Measurements from ENCODE around the gene TBC1D4.
"Not testable (repeated sequence)": the region's sequence is repeated elsewhere in the genome, so short reads cannot be mapped to it uniquely, and the experiment has no call there.

Gene TBC1D4

DNA sequence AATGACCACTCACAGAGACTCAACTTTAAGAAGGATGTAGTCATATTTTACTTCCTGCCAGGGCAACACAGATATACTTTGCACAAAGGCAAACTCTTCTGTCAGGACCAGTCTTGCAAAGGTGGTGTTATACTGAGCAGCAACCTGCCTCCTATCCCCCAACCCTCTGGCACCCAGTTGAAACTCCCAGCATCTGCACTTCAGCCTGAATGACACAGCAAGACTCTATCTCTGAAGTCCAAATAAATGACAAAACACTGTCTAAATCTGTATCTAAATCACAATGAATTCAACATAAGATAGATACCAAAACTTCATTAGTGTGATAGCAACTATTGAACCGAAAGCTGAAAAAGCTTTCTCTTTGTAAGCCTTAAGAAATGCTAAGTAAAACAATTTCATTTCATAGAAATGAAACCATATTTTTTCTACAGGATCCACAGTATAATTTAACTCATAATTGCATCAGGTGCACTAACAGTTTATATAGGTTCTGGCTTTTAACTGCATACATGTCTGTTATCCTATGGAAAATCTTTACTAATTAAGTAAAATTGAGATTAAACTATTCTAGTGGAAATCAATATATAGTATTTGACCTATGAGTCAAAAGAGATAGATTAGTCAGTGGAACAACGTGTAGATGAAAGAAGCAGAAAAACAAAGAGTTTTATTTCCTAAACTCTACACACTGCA lies 163.7 kb downstream of the TBC1D4 start:
- no peak for DNase-seq

DNA sequence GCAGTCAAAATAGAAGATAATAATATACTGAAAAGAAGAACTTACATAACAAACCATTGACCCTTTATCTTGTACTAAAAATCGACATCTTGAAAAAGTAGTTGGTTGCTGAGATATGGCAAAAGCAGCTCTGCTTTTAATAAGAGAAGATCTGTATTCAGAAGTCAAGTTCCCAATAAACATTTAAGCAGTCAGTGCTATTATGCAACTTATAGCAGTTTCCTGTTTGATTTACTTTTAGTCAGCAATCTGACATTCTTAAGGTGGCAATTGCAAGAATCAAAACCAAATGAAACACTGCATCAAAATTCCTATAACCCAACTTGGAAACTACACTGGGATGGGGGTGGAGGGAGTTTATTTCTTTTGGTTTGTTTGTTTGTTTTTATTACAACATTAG lies 165.5 kb downstream of the TBC1D4 start:
- DNase-seq, result no peak

DNA sequence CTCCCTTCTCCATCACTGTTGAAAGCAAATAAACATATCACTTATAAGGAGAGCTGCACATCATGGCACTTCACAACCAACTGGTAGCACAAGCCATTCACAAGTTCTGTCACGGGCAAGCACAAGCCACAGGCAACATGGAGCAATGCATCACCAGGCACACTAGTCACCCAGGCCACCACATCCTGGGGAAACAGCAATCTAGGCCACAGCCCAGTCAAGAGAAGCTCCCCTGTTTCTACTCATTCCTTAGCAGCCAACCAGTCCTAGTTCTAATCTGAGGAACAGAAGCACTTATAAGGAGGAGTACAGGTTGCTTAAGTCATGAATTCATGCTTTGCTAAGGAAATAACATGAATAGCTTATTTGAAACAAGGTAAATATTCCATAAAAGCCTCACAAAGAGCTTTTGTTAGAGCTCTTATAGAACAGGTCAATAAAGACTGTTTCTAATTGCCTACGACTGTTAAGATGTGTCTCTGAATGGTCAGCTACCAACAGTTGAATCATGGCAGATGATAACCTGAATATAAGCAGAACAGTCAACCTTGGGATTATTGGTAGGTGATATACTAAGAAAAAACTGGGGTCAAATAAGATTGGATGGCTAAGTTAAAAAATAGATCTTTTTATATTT lies 169.0 kb downstream of the TBC1D4 start:
- DNase-seq, result no peak

DNA sequence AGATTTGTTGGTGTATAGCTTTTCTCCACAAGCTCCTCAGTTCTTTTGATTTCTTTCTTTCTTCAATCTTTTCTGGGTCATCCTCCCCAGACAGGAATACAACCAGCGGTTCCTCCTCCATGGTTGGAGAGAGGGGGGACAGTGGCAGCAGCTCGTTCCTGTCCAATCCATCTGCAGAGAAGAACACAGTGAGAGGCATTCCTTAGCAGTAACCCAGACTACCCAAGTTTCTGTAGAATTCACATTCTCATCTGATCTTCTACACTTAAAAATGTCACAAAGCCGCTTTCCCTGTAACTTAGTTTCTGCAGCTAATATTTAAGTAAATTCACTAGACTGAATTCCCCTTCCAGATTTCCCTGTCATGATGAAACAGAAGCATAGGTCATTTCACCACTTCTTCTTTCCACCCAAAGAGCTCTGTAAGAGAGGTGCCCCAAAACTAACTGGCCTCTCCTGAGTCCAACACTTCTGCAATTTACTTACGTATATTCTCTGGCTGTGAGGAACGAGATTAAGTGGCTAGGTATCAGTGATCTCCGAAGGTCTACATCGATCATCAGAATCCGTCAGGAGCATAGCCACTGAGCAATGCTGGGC lies 171.9 kb downstream of the TBC1D4 start:
- no peak for DNase-seq

DNA sequence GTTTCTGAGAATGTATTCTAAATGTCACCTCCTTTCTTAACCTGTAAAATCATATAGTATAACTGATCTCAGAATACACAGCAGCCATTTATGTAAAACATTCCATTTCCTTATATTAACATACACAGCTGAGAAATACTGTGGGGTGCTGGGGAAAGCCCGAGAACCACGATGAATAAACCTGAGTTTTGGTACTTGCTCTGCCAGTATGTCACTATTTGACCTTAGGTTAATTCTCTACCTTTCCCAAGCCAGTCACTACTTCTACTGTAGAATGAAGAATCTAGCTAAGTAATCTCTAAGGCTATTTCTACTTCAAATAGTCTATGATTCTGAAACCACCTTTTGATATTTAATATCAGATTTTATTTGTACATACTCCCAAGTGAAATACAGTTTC lies 173.7 kb downstream of the TBC1D4 start:
- DNase-seq, result no peak

DNA sequence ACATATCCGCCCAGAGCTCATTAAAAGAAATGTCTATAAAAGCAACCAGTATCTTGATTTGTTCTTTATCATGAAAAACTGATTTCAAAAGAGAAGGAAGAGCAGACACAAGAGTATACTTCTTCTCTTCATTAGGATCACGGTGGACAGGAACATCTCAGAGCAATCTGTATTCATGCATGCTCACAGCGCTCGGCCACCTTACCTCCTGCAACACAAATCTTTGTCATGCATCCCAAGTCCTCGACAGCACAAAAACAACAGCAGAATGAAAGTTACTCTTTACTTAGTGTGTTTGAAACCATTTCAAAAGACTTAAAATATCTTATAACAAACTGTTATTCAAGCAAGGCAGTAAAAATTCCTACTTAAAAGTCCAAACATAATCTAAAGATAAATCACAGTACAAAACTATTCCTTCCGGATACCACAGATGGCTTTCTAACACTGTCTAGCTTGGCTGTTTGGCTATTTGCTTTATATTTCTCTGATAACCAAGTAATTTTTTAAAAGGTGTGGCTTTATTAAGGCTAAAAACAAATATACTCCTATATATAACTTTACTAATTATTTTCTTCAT lies 174.5 kb downstream of the TBC1D4 start:
- DNase-seq, result no peak

DNA sequence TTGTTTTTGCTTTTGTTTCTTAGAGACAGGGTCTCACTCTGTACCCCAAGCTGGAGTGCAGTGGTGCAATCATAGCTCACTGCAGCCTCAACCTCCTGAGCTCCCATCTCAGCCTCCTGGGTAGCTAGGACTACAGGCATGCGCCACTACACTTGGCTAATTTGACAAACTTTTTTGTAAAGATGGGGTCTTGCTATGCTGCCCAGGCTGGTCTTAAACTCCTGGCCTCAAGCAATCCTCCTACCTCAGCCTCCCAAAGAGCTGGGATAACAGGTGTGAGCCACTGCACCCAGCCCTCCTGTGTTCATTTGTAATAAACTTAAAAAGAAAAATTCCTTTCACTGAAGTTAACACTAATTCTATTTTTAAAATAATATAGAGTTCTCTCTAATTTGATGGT lies 175.0 kb downstream of the TBC1D4 start:
- not testable (repeated sequence) for DNase-seq

DNA sequence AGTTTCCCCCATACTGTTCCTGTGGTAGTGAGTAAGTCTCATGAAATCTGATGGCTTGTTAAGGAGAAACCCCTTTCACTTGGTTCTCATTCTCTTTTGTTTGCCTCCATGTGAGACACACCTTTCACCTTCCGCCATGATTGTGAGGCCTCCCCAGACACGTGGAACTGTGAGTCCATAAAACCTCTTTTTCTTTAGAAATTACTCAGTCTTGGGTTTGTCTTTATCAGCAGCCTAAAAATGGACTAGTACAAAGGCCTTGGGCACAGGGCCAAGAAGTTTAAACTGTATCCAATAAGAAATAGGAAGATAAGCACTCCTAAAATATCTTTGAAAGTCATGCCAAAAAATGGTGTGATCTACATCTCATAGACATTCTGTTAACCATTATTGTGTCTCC lies 176.9 kb downstream of the TBC1D4 start:
- DNase-seq, result no peak

DNA sequence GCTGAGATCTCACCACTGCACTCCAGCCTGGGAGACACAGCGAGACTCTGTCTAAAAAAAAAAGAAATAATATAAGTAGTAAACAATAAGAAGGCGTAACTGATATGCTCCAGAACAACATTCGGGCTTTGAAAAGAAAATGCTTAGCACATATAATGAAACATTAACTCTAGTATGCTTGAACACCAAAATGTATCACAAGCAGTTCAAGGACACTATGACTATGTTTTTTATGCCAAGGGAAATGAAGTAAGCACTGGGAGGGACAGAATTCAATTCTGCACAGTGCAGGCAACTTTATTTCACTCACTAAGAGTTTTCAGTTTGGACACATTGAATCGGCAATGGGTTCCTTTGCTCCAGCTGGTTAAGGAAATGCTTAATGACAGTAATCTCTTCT lies 178.7 kb downstream of the TBC1D4 start:
- no peak for DNase-seq

DNA sequence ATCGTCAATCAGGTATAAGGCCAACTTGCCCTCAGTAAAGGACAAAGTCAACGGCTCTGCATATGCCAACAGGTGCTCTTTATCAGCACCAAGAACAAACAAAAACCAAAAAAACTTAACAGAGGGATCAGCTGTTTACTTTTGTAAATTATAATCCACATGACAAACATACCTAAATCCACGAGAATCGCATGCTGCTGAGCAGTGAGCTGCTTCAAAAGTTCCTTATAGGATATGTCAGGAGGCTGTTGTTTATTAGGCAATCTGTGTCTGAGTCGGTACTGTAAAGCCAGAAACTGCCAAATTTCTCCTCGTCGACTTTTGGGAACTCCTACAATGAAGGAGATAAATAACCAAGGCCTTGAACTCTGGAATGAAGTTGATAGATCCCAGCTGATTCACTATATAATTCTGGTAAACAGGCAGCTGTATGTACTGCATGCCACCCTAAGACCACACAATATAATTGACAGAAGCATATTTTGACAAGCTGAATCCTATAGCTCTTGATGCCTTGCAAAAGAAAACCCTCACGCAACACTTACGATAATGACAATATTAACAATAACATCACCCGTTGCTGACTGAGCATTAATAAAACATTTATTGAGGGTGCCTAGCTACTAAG lies 179.8 kb downstream of the TBC1D4 start:
- no peak for DNase-seq

DNA sequence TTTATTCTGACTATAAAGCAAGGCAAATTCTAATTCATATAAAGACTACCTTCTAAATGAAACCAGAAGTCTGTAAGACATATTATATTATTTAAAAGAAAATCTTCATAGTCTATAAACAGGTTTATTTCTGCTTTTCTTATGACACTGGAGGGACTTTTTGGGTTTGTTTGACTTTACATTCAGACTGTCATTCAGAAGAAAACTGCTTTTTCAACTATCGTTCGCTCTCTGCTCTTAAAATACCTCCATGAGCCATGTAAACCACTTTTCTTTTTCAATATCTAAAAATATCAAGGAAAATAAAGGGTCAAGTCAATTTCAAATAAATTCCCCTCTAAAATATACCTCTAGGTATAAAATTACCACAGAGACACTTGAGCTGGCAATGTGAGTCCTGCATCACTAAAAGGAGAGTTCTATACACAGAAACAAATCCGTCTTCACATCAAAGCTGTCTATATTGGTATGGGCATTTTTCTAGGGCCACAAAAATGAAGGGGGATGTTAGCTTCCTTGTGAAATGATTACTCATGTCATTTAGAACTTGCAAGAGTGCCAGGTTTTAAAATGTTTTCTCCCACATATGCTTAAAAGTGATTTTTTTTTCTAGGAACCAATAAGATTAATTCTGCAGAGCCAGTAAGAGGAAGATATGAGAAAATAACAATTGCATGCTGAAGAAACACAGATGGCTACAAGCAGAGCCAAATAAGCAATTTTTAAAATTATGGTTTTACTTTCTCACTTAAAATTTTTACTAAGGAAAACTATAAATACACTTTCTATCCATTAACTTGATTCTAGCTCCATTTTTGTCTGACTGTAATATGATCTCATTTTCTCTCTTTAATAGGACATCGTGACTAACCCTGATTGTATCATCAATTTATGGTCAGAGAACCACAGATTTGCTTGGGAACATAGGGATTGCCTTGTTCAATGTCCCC lies 181.8 kb downstream of the TBC1D4 start:
- DNase-seq, result no peak

DNA sequence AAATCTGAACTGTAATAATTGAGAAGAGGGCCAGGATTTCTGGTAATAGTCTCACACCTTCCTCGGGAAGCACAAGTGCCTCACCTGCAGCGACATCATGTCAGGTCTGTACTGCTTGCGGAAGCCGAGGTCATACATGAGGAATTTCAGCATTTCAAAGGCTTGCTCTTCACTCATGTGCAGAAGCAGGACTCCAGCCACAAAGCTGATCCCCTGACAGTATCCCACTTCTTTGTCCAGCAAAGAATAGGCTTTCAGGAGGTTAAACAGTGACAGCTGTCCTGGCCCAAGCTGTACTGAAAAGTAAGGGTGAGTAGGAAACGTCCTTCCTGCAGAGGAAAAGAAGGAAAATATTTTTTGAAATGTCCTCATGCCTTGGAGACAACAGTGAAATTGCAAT lies 182.7 kb downstream of the TBC1D4 start:
- no peak for DNase-seq

DNA sequence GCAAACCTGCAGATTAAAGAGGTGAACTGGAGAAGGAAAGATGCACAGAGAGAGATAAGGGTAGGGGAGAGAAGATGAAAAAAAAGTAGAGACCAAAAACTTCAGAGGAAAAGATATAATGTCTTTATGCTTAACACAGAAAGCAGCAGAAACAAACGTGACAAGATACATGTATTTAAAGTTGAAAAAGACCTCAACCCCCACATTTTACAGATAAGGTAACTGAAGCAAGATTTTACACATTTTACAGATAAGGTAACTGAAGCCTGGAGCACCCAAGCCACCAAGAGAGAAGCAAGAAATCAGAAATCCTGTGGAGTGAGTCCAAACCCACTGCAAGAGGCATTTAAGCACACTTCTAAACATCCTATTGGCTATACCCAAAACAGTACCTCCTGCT lies 185.3 kb downstream of the TBC1D4 start:
- DNase-seq, result no peak

DNA sequence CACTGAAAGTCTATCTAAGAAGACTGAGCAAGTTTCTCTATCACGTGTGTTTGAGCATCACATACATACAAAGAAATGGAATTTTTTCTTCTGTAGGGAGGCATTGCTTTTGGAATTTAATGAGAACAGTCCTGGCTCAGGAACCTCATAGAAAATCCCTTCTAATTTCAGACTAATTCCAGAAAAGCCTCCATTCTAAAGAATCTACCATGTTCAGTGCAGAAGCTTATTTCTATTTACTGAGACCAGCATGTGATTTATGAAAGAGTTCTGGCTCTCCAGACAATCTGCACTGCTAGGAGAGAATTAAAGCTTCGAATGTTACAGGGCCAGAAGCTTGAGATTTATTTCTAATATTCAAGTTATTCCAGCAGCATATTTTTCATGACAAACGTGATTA lies 186.8 kb downstream of the TBC1D4 start:
- DNase-seq, result no peak

DNA sequence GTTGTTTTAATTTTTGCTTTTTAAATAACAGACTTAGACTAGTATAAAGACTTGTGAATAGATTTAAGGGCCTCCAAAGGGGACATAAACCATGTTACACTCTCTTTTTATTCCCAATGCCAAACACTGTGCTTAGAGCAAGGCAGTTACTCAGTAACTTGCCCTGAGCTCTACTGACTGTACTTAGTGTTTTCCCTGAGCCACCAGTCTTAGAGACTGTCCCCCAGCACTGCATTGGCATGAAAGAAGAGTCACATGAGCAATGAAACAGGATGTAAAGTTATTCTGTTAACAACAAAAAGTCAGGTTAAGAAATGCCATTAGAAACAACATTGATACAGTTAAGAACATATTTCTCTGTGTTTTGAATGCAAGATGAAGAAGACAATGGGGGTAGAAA lies 187.9 kb downstream of the TBC1D4 start:
- no peak for DNase-seq

DNA sequence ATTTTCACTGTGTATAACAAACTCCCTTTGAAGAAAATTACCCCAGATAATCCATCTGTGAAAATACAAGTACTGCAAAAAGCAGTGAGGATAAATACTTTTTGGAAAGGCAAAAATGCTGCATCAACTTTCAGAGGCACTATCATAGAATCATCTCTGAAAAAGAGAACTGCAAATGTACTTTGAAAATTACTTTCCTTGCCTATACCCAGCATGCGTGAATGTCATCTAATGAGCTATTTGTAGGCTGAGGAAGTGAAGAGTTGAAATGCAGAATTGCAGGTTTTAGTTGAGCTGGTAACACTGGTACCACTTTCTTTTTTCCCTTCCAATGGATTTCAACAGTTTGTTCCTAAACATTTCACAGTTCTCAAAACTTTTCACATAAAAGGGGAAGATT lies 196.7 kb downstream of the TBC1D4 start:
- no peak for DNase-seq

DNA sequence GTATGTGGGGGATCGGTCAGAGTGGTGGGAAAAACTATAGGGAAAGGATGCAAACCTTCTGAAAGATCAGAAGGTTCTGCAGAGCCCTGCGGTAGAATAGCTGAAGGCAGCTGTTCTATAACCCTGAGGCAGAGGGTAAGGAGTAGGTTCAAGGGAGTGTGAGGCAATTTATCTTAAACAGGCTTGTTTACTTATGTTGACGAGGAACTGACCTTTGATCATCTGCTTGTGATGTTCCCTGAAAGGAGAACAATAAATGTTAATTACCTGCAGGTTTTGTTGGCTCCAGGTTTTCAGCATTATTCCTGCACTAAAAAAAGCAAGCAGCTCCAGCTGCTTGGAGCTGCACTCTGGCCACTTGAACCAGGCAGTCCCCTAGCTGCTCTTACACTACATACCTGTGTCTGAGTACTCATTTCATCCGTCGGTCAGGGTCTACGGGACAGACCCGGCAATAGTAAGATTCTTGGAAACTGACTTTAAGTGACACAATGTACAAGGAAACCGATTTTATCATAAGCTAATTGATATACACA lies 202.1 kb downstream of the TBC1D4 start:
- no peak for DNase-seq

DNA sequence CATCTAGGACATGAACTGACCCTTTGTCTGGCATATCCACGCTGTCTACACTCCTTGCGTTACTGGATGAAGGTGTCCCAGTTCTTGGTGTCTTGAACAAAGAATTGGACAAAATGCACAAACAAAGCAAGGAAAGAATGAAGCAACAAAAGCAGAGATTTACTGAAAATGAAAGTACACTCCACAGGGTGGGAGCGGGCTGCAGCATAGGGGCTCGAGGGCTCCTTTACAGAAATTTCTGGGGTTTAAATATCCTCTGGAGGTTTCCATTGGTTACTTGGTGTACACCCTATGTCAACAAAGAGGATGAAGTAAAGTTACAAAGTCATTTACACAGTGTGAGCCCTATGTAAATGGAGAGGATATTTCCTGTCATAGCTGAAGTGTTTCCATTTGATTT lies 208.3 kb downstream of the TBC1D4 start:
- not testable (repeated sequence) for DNase-seq

DNA sequence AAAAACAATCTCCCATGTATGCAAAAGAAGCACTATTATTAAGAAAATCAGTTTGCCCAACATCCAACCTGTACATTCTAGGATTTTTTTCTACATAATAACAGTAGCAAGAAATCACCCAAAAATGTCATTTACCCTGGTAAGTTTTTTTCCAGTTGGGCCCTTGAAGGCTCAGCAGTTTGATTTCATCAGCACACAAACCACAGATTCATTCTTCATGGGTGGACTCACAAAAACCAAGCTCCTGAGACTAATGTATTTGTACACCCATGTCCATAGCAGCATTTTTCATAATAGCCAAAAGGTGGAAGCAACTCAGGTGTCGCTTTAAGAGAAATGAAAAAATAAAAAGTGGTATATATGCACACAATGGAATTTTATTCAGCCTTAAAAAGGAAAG lies 210.1 kb downstream of the TBC1D4 start:
- no peak for DNase-seq

DNA sequence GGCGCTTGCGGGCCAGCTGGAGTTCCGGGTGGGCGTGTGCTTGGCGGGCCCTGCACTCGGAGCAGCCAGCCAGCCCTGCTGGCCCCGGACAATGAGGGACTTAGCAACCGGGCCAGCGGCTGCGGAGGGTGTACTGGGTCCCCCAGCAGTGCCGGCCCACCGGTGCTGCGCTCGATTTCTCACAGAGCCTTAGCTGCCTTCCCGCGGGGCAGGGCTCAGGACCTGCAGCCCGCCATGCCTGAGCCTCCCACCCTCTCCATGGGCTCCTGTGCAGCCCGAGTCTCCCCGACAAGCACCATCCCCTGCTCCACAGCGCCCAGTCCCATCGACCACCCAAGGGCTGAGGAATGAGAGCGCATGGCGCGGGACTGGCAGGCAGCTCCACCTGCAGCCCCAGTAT lies 213.5 kb downstream of the TBC1D4 start:
- DNase-seq, result not testable (repeated sequence)

DNA sequence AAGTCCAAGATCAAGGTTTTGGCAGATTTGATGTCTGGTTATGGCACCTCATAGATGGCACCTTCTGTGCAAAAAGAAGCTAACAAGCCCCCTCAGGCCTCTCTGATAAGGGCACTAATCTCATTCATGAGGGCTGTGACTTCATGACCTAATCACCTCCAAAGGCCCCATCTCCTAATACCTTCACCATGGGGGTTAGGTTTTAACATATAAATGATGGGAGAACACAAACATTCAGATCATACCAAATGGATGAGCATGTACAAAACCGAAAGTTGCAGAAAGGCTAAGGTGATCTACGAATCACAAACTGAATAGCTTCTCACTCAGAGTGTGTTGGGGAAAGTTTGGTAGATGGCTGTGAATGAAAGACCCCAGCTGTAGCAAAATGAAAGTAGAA lies 217.4 kb downstream of the TBC1D4 start:
- DNase-seq, result no peak

DNA sequence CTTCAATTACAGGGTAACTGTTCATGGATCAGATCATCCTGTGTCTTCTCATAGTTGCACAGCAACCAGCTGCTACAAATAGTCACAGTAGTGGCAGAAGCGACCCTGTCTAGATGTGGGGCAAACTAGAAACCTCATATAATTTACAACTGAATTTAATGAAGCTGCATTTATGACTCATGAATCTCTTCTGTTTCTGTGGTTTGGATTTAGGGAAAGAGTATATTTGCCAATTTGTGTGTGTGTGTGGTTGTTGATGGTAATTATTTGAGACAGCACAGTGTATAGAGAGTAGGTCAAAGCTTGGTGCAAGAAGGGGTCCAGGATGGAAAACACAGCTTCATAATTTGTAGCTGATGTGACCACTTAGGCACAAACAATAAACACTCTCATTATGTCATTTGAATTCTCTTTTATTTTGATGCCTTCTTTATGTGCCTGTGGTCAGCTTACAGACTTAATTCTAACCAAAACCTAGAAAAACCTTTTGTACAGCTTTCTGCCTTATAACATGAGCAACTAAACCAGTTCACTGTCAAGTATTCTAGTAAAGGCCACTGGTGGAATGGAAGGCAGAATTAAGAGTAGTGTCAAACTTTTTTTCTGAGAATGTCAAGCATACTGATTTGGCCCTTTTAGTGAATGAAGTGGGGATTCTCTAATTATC lies 218.1 kb downstream of the TBC1D4 start:
- no peak for DNase-seq

All from NCI-H510A treated with DMSO at 0.1 percent for 48 hours (cell line).